HG03066 (cell line): Measurements from ENCODE around the gene FFAR4.

Source experiments
- ATAC-seq: cut with Tn5 transposase; IDR thresholded peaks from one replicate; pipeline ENCODE4 v1.9.1; 2021; ENCODE audit warnings: low read depth; ENCODE audit not compliant: unreplicated experiment

Gene FFAR4

DNA sequence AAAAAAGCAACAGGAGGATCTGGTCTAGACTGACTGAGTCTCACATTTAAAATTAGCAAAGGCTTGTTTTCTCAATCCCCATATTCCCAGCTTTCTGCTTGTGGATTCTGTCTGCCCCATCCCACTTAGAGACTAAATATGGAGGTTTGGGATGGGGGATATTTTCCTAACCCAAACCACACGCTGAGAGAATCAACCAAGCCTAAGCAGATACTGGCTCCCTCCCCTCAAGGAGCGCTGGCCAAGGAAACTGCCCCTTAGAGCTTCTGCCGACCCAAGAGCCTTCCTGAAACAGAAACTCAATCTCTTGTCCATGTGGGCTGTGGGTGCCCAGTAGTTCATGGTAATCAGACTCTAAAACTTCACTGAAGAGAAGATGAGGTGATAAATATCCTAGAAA lies 3.9 kb downstream of the FFAR4 start:
- no peak for ATAC-seq

DNA sequence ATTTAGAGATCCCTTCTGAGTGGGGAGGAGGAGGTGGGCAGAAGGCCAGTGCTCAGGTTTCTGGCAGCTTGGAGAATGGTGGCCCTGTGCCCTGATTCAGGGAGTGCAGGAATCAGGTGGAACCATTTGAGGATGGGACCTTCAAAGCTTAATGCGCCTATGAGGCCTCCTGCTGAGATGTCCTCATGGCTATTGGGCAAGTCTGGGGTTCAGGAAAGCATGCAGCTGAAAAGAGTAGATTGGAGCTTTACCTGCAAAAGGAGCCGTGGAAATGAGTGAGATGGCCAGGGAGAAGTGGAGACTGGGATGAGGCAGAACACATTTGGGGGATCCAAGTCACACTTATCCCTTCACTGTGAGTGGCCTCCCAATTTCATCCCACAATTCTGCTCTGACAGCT lies 6.1 kb downstream of the FFAR4 start:
- ATAC-seq = no peak

GRCh38 chr10:93573051-93573909 lies 6.8 kb downstream of the FFAR4 start:
- no peak for ATAC-seq

GRCh38 chr10:93573924-93574323 lies 7.5 kb downstream of the FFAR4 start:
- ATAC-seq = no peak

GRCh38 chr10:93576888-93577287 lies 10.4 kb downstream of the FFAR4 start:
- no peak for ATAC-seq

DNA sequence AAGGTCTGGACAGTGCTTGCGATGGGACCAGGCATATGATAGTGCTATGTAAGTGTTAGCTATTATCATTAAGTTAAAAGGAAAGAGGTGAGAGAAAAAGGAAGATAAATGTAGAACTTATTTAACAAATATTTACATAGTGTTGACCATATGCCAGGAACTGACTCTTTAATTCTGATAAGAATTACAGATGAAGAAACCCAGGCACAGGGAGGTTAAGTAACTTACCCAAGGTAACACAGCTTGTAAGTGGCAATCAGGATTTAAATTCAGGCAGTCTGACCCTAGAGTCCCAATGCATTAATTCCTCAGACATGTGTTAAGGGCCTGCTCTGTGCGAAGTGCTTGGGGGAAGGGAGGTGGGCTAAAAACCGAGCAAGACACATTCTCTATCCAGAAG lies 11.1 kb downstream of the FFAR4 start:
- ATAC-seq = no peak

DNA sequence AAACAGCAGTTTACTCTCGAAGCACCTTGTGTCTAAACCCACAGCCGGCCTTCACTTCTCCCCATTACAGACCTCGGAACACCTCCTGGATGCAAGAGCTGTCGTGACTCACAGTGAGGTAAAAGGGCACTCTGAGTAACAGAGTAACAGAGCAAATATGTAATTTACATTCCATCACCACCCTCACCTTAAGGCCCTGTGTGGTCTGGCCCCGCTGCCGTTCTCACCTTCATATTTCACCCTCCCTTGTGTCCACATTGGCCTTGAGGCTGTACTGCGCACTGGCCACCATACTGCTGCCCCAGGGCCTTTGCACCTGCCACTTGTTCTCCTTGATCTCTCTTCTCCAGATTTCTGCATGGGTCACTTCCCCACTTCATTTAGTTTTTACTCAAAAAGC lies 12.6 kb downstream of the FFAR4 start:
- no peak for ATAC-seq

- no peak for ATAC-seq
These were observed 13.7 kb downstream of the FFAR4 start for GRCh38 chr10:93579985-93580711.

- no peak for ATAC-seq
These were observed 14.4 kb downstream of the FFAR4 start for GRCh38 chr10:93580828-93581227.

DNA sequence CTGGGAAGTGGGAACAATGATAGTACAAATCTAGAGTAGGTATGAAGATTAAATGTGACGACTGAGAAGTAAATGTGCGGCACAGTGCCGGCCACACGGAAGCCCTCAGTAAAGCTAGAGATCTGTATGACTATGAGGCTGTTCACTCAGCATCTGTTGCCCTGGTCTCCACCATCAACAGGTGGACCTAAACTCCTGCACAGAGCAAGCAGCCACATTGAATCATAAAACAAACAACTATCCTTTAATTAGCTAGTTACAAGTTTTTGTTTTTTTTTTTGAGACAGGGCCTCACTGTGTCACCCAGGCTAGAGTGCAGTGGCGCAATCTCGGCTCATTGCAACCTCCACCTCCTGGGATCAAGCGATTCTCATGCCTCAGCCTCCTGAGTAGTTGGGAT lies 18.0 kb downstream of the FFAR4 start:
- no peak for ATAC-seq

DNA sequence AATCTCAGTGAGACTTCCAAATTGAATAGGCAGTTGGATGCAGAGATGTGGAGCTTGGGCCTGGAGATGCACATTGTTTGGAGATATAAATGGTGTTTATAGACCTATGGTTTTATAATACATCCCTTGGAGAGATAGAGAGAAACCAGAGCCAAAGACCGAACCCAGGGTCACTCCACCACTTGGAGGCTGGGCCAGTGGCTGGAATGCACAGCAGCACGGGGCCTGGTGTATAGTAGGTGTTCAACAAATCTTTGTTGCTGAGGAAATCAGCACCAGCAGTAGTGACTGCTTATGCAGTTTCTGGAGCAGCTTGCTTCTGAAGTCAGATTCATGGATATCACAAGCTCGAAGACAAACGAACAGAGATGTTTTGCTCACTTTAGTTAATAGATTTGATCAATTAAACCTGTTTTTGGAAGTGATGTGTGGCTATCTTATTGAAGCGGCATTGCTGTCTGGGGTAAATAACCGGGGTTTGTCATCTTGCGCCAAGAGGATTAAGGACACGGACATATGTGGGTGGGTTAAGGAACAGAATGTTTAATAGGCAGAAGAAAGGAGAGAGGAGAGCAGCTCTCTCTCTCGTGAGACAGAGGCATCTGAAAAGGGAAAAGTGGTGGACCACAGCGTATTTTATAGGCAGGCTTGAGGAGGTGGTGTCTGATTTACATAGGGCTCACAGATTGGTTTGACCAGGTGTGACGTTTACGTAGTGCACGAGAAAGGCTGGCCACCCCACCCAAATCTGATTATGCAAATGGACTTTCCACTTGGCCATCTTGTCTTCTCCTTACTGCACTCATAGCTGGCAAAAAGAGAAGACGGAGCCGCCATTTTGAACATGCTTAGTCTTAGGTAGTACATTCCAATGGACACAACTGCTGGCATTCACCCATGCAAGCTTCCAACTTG lies 23.4 kb downstream of the FFAR4 start:
- ATAC-seq = no peak

DNA sequence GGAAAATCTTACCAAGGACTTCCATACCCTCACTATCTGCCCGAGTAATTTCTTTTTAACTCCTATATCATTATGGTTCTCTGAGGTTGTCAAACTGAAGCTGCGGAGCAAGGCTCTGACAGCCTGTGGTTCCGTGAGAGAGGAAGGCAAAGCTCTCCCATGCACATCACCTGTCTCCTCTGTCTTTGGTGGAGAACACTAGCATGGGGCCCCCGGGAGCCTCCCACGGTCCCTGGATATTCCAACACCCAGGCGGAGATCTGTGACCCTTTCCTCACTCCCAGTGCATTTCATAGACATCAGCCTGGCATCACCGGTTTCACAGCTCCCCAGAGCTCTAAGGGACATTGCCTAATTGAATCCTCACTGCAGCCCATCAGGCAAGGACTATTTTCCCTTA lies 24.2 kb downstream of the FFAR4 start:
- no peak for ATAC-seq

- ATAC-seq = no peak
These were observed 24.8 kb downstream of the FFAR4 start for GRCh38 chr10:93591065-93591808.

- no peak for ATAC-seq
These were observed 26.8 kb downstream of the FFAR4 start for GRCh38 chr10:93593254-93593653.

GRCh38 chr10:93593749-93594148 lies 27.3 kb downstream of the FFAR4 start:
- ATAC-seq = no peak

DNA sequence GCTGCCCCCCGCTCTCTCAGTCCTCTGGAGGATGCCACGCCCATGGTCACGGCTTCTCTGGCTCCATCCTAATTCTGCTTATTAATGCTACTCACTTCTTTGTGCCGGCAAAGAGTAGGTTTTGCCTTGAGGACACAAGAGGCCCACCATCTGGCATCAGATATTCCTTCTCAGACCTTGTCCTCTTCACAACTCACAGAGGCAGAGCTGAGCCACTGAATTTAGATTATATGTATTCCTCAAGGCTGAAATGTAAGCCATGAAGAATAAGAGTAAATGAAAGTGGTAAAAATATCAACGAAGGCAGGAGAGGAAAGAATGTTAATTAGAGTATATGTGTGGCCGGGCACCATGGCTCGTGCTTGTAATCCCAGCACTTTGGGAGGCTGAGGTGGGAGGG lies 28.1 kb downstream of the FFAR4 start:
- no peak for ATAC-seq

GRCh38 chr10:93595378-93596161 lies 29.1 kb downstream of the FFAR4 start:
- ATAC-seq = no peak

DNA sequence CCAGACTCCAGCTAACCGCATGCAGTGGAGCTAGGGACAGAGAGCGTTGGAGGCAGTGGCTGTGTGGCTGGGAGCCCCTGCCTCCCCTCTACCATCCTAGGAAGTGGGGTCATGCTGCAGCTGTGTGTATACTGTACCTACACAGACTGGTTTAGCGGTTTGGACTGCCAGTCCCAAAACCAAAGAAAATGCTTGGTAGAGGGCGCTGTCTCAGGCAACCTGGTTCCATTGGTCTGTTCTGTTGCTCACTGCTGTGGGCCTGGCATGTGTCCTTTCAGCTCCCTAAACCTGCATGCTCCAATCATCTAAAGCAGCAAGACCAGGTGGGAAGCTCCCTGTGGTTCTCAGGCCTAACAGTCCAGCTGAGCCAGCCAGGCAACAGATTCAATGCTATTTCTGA lies 30.1 kb downstream of the FFAR4 start:
- no peak for ATAC-seq

DNA sequence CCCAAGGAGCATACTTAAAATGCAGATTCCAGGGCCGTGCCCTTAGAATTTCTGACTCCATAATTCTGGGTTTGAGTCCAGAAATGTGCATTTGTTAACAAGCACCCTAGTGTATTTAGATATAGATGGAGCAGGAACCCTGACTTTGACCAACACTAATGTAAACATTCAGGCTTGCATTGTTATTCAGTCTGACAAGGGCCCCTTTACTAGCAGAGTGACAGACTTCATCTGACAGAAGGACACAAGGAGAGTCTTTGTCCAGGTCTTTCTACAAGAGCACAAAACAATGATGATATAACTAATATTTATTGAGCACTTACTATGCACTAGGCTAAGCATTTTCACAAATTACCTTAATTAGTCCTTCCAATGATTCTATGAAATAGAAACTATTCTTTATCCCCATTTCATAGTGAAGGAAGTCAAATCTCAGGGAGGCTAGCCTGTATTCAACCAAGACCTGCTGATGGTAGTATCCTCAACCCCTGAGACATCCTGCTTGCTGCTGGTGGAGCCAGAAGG lies 30.7 kb downstream of the FFAR4 start:
- ATAC-seq = no peak
